Neural cell (in vitro differentiated cells): ENCODE measurements around the gene BTAF1. TPM values are rescaled to one million over a fixed set of nuclear protein-coding genes. Genes with fewer than 3 reads are reported as not detected.
"Not testable (repeated sequence)": the region's sequence is repeated elsewhere in the genome, so short reads cannot be mapped to it uniquely, and the experiment has no call there.

Experiments used
- H2AFZ ChIP-seq: fragments of 200-600, 300-800 bp; sonication (generic), shearing (Covaris generic); 2 replicates; pipeline ENCODE4 v1.6.0; 2014; ENCODE audit warnings: low read depth, mild to moderate bottlenecking, antibody characterized with exemption, low read length, moderate library complexity
- H3F3A ChIP-seq: fragments of 200-600 bp; shearing (Covaris generic); 2 replicates; pipeline ENCODE4 v1.6.1; 2016; ENCODE audit warnings: mild to moderate bottlenecking, moderate library complexity, mixed read lengths, antibody characterized with exemption, low read length; ENCODE audit not compliant: insufficient read depth, poor library complexity, severe bottlenecking
- H3K27ac ChIP-seq: fragments of 200-600, 300-800 bp; sonication (generic), shearing (Covaris generic); 2 replicates; pipeline ENCODE4 v1.5.1; 2014; ENCODE audit warnings: mild to moderate bottlenecking, low read length, moderate library complexity
- H3K27me3 ChIP-seq: fragments of 300-800, 200-600 bp; sonication (generic), shearing (Covaris generic); 2 replicates; pipeline ENCODE4 v1.6.0; 2014; ENCODE audit warnings: mild to moderate bottlenecking, low read depth, low read length, moderate library complexity; ENCODE audit not compliant: insufficient read depth
- H3K36me3 ChIP-seq: fragments of 300-800, 200-600 bp; sonication (generic), shearing (Covaris generic); 2 replicates; pipeline ENCODE4 v1.5.1; 2014; ENCODE audit warnings: mild to moderate bottlenecking, antibody characterized with exemption, low read length, moderate library complexity; ENCODE audit not compliant: insufficient read depth
- H3K4me2 ChIP-seq: fragments of 300-800, 200-600 bp; sonication (generic), shearing (Covaris generic); 2 replicates; pipeline ENCODE4 v1.6.0; 2014; ENCODE audit warnings: mild to moderate bottlenecking, low read length
- H3K4me3 ChIP-seq: fragments of 300-800, 200-600 bp; sonication (generic), shearing (Covaris generic); 2 replicates; pipeline ENCODE4 v1.5.1; 2014; ENCODE audit warnings: mild to moderate bottlenecking, low read length, moderate library complexity
- H3K79me2 ChIP-seq: fragments of 200-600 bp; shearing (Covaris generic); replicated peaks from 2 replicates; pipeline ENCODE4 v1.6.0; 2014; ENCODE audit warnings: mild to moderate bottlenecking, low read length, moderate library complexity; ENCODE audit not compliant: insufficient read depth
- H3K9ac ChIP-seq: fragments of 300-800, 200-600 bp; sonication (generic), shearing (Covaris generic); 2 replicates; pipeline ENCODE4 v1.6.1; 2016; ENCODE audit warnings: mild to moderate bottlenecking, low read length, mixed read lengths
- H3K9me2 ChIP-seq: fragments of 200-600 bp; shearing (Covaris generic); 2 replicates; pipeline ENCODE4 v1.6.1; 2016; ENCODE audit warnings: mild to moderate bottlenecking, low read length, mixed read lengths; ENCODE audit not compliant: insufficient read depth
- H3K9me3 ChIP-seq: fragments of 200-600, 300-800 bp; sonication (generic), shearing (Covaris generic); 2 replicates; pipeline ENCODE4 v1.6.1; 2016; ENCODE audit warnings: mild to moderate bottlenecking, mixed run types, low read length, moderate library complexity, mixed read lengths
- H4K20me1 ChIP-seq: fragments of 200-600 bp; shearing (Covaris generic); 2 replicates; pipeline ENCODE4 v1.6.1; 2016; ENCODE audit warnings: mild to moderate bottlenecking, mixed run types; ENCODE audit not compliant: insufficient read depth
- EP300 ChIP-seq: fragments of 450-650 bp; conservative IDR thresholded peaks from 2 replicates; pipeline ENCODE4 v1.6.1; 2014; ENCODE audit warnings: antibody characterized with exemption, mild to moderate bottlenecking, moderate library complexity; ENCODE audit not compliant: poor library complexity, severe bottlenecking
- EZH2 ChIP-seq: fragments of 200-600, 300-800 bp; shearing (Covaris generic), sonication (generic); IDR thresholded peaks from 2 replicates; pipeline ENCODE4 v1.6.1; 2014; ENCODE audit warnings: antibody characterized with exemption, low read length, borderline replicate concordance, mild to moderate bottlenecking; ENCODE audit not compliant: insufficient read depth, poor library complexity, severe bottlenecking
- MXI1 ChIP-seq: fragments of 450-650 bp; conservative IDR thresholded peaks from 2 replicates; pipeline ENCODE4 v1.6.1; 2014; ENCODE audit warnings: antibody characterized with exemption, mild to moderate bottlenecking; ENCODE audit not compliant: poor library complexity, severe bottlenecking
- POLR2AphosphoS5 ChIP-seq: IDR thresholded peaks from 2 replicates; pipeline ENCODE4 v1.6.1; 2012
- RAD21 ChIP-seq: fragments of 450-650 bp; conservative IDR thresholded peaks from 2 replicates; pipeline ENCODE4 v1.6.1; 2014; ENCODE audit warnings: antibody characterized with exemption, mild to moderate bottlenecking, moderate library complexity
- SMC3 ChIP-seq: fragments of 450-650 bp; conservative IDR thresholded peaks from 2 replicates; pipeline ENCODE4 v1.6.1; 2014; ENCODE audit warnings: antibody characterized with exemption, mild to moderate bottlenecking, moderate library complexity; ENCODE audit not compliant: poor library complexity
- TAF1 ChIP-seq: IDR thresholded peaks from 2 replicates; pipeline ENCODE4 v1.6.1; 2012; ENCODE audit warnings: low read depth
- polyA plus RNA-seq: library from polyadenylated mRNA; depleted of rRNA; stranded (reverse); fragments of >200 nt; gene quantifications from 2 replicates; pipeline ENCODE4 v1.2.3, GENCODE V29; 2014
- TF ChIP-seq, protein P1 (sequence below): IDR thresholded peaks from 2 replicates; pipeline ENCODE4 v1.6.1; 2012; ENCODE audit warnings: borderline replicate concordance
- TF ChIP-seq, protein P2 (sequence below): fragments of 450-650 bp; IDR thresholded peaks from 2 replicates; pipeline ENCODE4 v1.5.1; 2014; ENCODE audit warnings: antibody characterized with exemption, mild to moderate bottlenecking, moderate library complexity; ENCODE audit not compliant: poor library complexity, severe bottlenecking

Gene BTAF1
- polyA plus RNA-seq, 1 donor from 2014 or later = 69.4 TPM

DNA sequence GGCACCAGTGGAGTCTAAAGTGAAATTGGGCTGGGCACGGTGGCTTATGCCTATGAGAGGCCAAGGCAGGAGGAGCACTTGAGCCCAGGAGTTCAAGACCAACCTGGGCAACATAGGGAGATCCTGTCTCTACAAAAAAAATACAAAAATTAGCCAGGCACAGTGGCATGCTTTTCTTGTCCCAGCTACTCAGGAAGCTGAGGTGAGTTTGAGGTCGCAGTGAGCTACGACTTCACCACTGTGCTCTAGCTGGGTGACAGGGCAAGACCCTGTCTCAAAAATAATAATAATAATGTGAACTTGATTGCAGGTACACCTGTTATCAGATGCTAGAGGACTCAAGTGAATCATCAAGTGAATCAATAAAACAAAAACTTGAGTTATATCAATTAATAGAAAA is 108.0 kb downstream of the BTAF1 start:
- no peak overlapping the region for H3K27ac ChIP-seq
- H3K9me2 ChIP-seq = no peaks in the 10 kb centered on the region
- H4K20me1 ChIP-seq = no peaks in the 10 kb centered on the region
- no peaks in the 10 kb centered on the region for H3K27me3 ChIP-seq
- no peaks in the 10 kb centered on the region for H3F3A ChIP-seq
- no peaks in the 10 kb centered on the region for H3K36me3 ChIP-seq
- no peak overlapping the region for H3K9ac ChIP-seq
- H3K4me3 ChIP-seq = no peak overlapping the region
- H3K79me2 ChIP-seq = no peaks in the 10 kb centered on the region
- H2AFZ ChIP-seq = no peak overlapping the region
- H3K9me3 ChIP-seq = no peaks in the 10 kb centered on the region
- no peak overlapping the region for H3K4me2 ChIP-seq
- TF ChIP-seq POLR2AphosphoS5 = no peak
- no peak for TF ChIP-seq RAD21
- no peak for TF ChIP-seq SMC3
- TF ChIP-seq, protein P1, sequence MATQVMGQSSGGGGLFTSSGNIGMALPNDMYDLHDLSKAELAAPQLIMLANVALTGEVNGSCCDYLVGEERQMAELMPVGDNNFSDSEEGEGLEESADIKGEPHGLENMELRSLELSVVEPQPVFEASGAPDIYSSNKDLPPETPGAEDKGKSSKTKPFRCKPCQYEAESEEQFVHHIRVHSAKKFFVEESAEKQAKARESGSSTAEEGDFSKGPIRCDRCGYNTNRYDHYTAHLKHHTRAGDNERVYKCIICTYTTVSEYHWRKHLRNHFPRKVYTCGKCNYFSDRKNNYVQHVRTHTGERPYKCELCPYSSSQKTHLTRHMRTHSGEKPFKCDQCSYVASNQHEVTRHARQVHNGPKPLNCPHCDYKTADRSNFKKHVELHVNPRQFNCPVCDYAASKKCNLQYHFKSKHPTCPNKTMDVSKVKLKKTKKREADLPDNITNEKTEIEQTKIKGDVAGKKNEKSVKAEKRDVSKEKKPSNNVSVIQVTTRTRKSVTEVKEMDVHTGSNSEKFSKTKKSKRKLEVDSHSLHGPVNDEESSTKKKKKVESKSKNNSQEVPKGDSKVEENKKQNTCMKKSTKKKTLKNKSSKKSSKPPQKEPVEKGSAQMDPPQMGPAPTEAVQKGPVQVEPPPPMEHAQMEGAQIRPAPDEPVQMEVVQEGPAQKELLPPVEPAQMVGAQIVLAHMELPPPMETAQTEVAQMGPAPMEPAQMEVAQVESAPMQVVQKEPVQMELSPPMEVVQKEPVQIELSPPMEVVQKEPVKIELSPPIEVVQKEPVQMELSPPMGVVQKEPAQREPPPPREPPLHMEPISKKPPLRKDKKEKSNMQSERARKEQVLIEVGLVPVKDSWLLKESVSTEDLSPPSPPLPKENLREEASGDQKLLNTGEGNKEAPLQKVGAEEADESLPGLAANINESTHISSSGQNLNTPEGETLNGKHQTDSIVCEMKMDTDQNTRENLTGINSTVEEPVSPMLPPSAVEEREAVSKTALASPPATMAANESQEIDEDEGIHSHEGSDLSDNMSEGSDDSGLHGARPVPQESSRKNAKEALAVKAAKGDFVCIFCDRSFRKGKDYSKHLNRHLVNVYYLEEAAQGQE = no peak
- no peak for TF ChIP-seq TAF1
- TF ChIP-seq MXI1 = no peak
- TF ChIP-seq EP300 = no peak
- TF ChIP-seq, protein P2, sequence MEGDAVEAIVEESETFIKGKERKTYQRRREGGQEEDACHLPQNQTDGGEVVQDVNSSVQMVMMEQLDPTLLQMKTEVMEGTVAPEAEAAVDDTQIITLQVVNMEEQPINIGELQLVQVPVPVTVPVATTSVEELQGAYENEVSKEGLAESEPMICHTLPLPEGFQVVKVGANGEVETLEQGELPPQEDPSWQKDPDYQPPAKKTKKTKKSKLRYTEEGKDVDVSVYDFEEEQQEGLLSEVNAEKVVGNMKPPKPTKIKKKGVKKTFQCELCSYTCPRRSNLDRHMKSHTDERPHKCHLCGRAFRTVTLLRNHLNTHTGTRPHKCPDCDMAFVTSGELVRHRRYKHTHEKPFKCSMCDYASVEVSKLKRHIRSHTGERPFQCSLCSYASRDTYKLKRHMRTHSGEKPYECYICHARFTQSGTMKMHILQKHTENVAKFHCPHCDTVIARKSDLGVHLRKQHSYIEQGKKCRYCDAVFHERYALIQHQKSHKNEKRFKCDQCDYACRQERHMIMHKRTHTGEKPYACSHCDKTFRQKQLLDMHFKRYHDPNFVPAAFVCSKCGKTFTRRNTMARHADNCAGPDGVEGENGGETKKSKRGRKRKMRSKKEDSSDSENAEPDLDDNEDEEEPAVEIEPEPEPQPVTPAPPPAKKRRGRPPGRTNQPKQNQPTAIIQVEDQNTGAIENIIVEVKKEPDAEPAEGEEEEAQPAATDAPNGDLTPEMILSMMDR = no peak

DNA sequence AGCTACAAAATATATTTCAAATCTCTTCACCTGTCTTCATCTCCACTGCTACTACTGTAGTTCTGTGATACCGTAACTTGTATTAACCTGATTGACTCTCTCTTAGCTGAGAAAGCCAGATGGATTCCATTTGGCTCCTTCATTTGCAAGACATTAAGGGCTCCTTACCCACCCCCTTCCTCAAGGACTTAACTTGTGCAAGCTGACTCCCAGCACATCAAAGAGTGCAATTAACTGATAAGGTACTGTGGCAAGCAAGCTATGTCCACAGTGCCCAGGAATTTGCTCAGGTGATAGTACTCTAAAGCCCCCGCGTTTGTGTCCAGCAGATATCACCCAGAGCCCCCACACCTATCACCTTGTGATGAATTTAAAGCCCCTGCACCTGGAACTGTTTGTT is 109.5 kb downstream of the BTAF1 start:
- not testable (repeated sequence) for H4K20me1 ChIP-seq, H3K36me3 ChIP-seq

DNA sequence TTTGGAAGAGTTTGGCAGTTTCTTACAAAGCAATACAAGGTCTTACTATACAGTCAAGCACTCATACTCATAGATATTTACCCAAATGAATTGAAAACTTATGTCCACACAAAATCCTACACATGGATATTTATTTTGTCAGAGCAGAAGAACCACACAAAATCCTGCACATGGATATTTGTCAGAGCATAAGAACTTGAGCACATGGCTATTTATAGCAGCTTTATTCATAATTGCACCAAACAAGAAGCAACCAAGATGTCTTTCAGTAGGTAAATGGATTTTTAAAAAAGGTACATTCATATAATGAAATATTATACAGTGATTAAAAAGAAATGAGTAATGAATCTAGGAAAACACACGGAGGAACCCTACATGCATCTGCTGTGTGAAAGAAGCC is 115.4 kb downstream of the BTAF1 start:
- H3K9ac ChIP-seq = no peak overlapping the region
- no peak overlapping the region for H3K4me2 ChIP-seq
- no peaks in the 10 kb centered on the region for H3F3A ChIP-seq
- H3K9me2 ChIP-seq = no peaks in the 10 kb centered on the region
- no peak overlapping the region for H3K27ac ChIP-seq
- H3K9me3 ChIP-seq = no peaks in the 10 kb centered on the region
- H3K79me2 ChIP-seq = no peaks in the 10 kb centered on the region
- H3K27me3 ChIP-seq = no peaks in the 10 kb centered on the region
- H2AFZ ChIP-seq = no peak overlapping the region
- TF ChIP-seq RAD21 (no peak), POLR2AphosphoS5 (no peak), EZH2 (no peak), SMC3 (no peak), TAF1 (no peak), MXI1 (no peak)
- TF ChIP-seq, protein P1 = no peak
- TF ChIP-seq, protein P2 = no peak
- no peaks in the 10 kb centered on the region for H3K36me3 ChIP-seq
- H3K4me3 ChIP-seq = no peak overlapping the region
- H4K20me1 ChIP-seq = no peaks in the 10 kb centered on the region

More for the DNA sequence above, 109.5 kb downstream of the BTAF1 start:
- not testable (repeated sequence) for H3K27ac ChIP-seq, H3F3A ChIP-seq, H3K9me3 ChIP-seq, H2AFZ ChIP-seq, H3K9ac ChIP-seq, H3K27me3 ChIP-seq, H3K79me2 ChIP-seq, H3K4me3 ChIP-seq, H3K9me2 ChIP-seq, H3K4me2 ChIP-seq
